Measurements from ENCODE around the gene ZYG11B.
"Not testable (repeated sequence)": the region's sequence is repeated elsewhere in the genome, so short reads cannot be mapped to it uniquely, and the experiment has no call there.

- TF ChIP-seq, protein P1, sequence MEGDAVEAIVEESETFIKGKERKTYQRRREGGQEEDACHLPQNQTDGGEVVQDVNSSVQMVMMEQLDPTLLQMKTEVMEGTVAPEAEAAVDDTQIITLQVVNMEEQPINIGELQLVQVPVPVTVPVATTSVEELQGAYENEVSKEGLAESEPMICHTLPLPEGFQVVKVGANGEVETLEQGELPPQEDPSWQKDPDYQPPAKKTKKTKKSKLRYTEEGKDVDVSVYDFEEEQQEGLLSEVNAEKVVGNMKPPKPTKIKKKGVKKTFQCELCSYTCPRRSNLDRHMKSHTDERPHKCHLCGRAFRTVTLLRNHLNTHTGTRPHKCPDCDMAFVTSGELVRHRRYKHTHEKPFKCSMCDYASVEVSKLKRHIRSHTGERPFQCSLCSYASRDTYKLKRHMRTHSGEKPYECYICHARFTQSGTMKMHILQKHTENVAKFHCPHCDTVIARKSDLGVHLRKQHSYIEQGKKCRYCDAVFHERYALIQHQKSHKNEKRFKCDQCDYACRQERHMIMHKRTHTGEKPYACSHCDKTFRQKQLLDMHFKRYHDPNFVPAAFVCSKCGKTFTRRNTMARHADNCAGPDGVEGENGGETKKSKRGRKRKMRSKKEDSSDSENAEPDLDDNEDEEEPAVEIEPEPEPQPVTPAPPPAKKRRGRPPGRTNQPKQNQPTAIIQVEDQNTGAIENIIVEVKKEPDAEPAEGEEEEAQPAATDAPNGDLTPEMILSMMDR (IDR thresholded peaks at IDR 0.05), result not testable (repeated sequence)
- TF ChIP-seq POLR2A (IDR thresholded peaks at IDR 0.05), result not testable (repeated sequence)
Measured at GRCh38 chr1:52735371-52735770, 9.1 kb downstream of the ZYG11B start.

Measured in esophagus squamous epithelium (tissue), 4 donors.